ENCODE measurements around the gene SERTAD3.
"Not testable (repeated sequence)": the region's sequence is repeated elsewhere in the genome, so short reads cannot be mapped to it uniquely, and the experiment has no call there.

SERTAD3 gene

DNA sequence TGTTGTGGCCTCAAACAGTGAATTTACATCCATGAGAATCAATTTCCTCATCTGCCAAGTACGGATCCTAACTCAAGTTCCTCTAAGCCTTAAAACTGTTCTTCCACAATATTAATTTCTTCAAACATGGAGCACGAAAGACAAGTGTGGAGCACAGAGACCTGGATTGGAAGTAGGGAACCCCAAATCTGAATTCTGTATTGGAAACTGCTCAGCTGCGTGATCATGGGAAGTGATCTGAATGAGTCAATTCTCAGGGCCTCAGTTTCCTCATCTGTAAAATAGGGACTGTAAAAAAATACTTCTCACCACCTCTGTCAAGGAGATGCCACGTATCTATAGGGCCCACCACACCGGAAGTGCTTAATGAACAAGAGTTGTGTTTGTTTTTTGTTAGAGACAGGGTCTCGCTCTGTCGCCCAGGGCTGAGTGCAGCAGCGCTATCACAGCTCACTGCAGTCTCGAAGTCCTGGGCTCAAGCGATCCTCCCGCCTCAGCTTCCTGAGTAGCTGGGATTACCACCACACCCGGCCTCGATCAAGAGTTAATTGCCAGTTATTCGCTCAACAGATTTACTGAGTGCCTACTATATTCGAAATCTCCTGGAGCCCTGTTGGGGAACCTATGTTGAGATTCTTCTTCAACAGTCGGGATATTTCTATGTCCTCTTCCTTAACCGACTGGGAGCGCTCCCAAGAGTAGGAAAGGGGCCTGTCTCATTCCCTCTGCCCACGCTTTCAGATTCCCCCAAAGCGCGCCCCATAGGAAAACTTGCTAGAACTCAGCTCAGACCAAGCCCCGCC lies 1.6 kb downstream of the SERTAD3 start:
- Histone ChIP-seq H3K27ac (ENCODE audit: low read depth, low read length) (peak overlapping the region; percentile 62), H3K4me3 (ENCODE audit: low read length) (peak overlapping the region; percentile 79), H3K27me3 (ENCODE audit: insufficient read depth, low read length) (no peaks in the 10 kb centered on the region), H3K36me3 (ENCODE audit: insufficient read depth, low read length) (peaks cover 26% of the 10 kb centered on the region), H3K9me3 (ENCODE audit: insufficient read depth, low read depth, low read length) (no peaks in the 10 kb centered on the region), H3K9ac (ENCODE audit: low read depth, low read length) (peak overlapping the region; percentile 71), H3K4me1 (ENCODE audit: insufficient read depth, low read length) (peaks cover 20% of the 10 kb centered on the region)
- WGBS = 26% methylated on average over 22 of the region's 22 CpGs

DNA sequence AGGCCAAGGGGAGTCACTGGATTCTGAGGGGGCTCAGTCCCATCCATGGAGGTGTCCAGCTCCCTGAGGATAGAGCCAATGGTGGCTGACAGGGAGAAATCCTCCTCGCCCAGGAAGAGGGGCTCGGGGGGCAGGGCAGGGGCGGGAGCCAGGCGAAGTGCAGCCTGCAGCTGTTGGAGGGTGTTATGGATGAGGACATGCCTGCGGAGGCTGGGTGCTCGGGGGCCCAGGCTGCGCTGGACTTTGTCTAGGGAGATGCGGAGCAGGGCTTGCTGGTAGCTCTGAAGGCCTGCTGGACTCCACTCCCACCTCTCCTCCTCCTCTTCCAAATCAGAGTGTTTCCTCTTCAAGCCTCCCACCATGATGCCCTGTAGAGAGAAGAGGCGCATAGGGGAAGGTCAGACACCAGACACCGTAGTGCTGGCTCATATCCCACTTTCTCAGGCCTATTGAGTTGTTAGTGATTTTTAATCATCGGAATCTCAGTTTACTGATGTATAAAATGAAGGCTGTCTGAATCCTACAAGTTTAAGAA lies 2.3 kb downstream of the SERTAD3 start:
- H3K27me3 ChIP-seq (ENCODE audit: insufficient read depth, low read length) = no peaks in the 10 kb centered on the region
- H3K36me3 ChIP-seq (ENCODE audit: insufficient read depth, low read length) = peaks cover 26% of the 10 kb centered on the region
- H3K9ac ChIP-seq (ENCODE audit: low read depth, low read length) = peak overlapping the region; percentile 71; the same call in 1 of the 2 replicates
- H3K27ac ChIP-seq (ENCODE audit: low read depth, low read length) = no peak overlapping the region
- 95% methylated on average over 11 of the region's 11 CpGs for WGBS
- peak overlapping the region; percentile 79 for H3K4me3 ChIP-seq (ENCODE audit: low read length)
- H3K9me3 ChIP-seq (ENCODE audit: insufficient read depth, low read depth, low read length) = no peaks in the 10 kb centered on the region
- H3K4me1 ChIP-seq (ENCODE audit: insufficient read depth, low read length) = peaks cover 20% of the 10 kb centered on the region

DNA sequence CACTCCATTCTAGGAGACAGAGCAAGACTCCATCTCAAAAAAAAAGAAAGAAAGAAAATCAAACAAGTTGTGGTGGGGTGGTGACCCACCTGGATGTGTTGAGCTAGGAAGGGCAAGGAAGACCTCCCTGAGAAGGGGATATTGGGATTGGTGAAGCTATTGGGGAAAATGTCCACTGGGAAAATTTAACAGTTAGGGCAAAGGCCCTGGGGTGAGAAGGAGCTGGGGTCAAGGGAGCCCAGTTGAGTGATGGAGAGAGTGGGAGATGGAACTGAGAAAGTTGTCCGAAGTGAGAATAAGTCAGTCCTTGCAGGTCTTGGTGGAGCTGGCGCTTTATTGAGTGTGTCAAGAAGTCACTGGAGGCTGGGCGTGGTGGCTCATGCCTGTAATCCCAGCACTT lies 5.9 kb downstream of the SERTAD3 start:
- no peaks in the 10 kb centered on the region for H3K27me3 ChIP-seq (ENCODE audit: insufficient read depth, low read length)
- peaks cover 13% of the 10 kb centered on the region for H3K4me1 ChIP-seq (ENCODE audit: insufficient read depth, low read length)
- peaks cover 26% of the 10 kb centered on the region for H3K36me3 ChIP-seq (ENCODE audit: insufficient read depth, low read length)
- H3K4me3 ChIP-seq (ENCODE audit: low read length) = no peak overlapping the region
- H3K27ac ChIP-seq (ENCODE audit: low read depth, low read length) = no peak overlapping the region
- whole genome bisulfite sequencing = 94% methylated on average over 3 of the region's 3 CpGs
- H3K9ac ChIP-seq (ENCODE audit: low read depth, low read length) = no peak overlapping the region
- no peaks in the 10 kb centered on the region for H3K9me3 ChIP-seq (ENCODE audit: insufficient read depth, low read depth, low read length)

DNA sequence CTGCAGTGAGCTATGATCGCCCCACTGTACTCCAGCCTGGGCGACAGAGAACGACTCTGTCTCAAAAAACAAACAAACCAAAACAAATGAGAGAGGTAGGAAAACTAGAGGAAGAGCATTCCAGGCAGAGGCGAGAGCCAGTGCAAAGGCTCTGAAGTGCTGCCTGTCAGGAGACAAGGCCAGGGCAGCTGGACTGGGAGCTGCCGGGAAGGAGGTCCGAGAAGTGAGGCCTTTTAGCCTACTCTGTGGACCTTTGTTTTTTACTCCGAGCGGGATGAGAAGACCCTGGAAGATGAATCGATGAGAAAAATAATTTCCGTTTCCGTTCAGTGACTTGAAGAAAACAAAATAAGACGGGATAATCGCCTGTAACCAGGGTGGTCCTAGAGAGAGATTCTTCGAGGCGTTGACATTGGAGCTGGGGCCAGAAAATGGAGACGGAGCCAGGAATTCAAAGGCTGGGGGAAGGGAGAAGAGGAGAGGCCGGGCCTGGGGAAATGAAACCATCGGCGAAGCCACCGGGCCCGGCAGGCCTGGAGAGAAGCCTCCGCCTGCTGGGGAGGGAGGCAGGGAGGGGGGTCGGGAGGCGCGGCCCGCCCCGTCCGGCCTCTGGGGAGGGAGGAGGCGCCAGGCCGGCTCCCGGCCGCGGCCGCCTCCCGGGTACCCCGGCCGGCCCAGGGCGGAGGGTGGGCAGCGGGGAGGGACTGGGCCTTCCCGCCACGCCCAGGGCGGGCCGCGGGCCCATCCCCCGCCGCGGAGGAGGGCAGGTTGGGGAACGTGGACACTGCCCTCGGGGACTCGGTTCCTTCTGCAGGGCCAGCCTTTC lies 10.5 kb downstream of the SERTAD3 start:
- Histone ChIP-seq H3K4me3 (ENCODE audit: low read length) (peak overlapping the region; percentile 58), H3K27me3 (ENCODE audit: insufficient read depth, low read length) (no peaks in the 10 kb centered on the region), H3K36me3 (ENCODE audit: insufficient read depth, low read length) (no peaks in the 10 kb centered on the region), H3K9ac (ENCODE audit: low read depth, low read length) (peak overlapping the region; percentile 86), H3K4me1 (ENCODE audit: insufficient read depth, low read length) (peaks cover 14% of the 10 kb centered on the region), H3K27ac (ENCODE audit: low read depth, low read length) (peak overlapping the region; percentile 95), H3K9me3 (ENCODE audit: insufficient read depth, low read depth, low read length) (no peaks in the 10 kb centered on the region)
- WGBS = 4% methylated on average over 48 of the region's 50 CpGs

DNA sequence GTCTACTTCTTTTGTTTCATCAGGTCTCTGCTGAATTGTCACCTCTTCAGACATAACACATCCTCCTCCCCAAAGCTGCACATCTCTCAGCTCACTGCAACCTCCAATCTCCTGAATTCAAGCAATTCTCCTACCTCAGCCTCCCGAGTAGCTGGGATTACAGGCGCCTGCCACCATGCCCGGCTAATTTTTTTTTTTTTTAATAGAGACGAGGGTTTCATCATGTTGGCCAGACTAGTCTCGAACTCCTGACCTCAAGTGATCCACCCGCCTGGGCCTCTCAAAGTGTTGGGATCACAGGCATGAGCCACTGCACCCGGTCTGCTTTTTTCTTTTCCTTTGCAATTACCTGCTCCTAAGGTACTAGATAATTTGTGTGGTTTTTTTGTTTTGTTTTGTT lies 11.4 kb downstream of the SERTAD3 start:
- not testable (repeated sequence) for H3K27me3 ChIP-seq (ENCODE audit: insufficient read depth, low read length); H3K36me3 ChIP-seq (ENCODE audit: insufficient read depth, low read length); H3K4me3 ChIP-seq (ENCODE audit: low read length); H3K9me3 ChIP-seq (ENCODE audit: insufficient read depth, low read depth, low read length)
- peaks cover 14% of the 10 kb centered on the region for H3K4me1 ChIP-seq (ENCODE audit: insufficient read depth, low read length)
- WGBS = 87% methylated on average over 7 of the region's 7 CpGs
- 0 out of 2 replicates have a peak overlapping the region, but pooled peaks have one; percentile 86 for H3K9ac ChIP-seq (ENCODE audit: low read depth, low read length)
- H3K27ac ChIP-seq (ENCODE audit: low read depth, low read length) = peak overlapping the region; percentile 95; the same call in 1 of the 2 replicates

DNA sequence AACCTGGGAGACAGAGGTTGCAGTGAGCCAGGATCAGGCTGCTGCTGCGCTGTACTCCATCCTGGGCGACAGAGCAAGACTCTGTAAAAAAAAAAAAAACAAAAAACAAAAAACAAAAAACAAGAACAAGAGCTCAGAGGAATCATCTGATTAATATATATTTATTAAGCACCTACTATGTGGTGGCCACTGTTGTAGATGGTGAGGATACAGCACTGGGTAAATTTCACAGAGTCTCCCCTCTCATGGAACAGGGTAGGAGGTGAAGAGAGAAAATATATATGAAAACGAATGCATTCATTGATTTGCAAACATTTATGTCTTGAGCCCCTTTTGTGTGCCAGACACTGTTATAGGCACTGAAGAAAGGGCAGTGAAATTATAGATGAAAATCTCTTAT lies 12.4 kb downstream of the SERTAD3 start:
- WGBS = 95% methylated on average over 3 of the region's 3 CpGs
- no peak overlapping the region for H3K27ac ChIP-seq (ENCODE audit: low read depth, low read length)
- H3K9ac ChIP-seq (ENCODE audit: low read depth, low read length) = no peak overlapping the region
- H3K4me1 ChIP-seq (ENCODE audit: insufficient read depth, low read length) = peaks cover 14% of the 10 kb centered on the region
- H3K27me3 ChIP-seq (ENCODE audit: insufficient read depth, low read length) = no peaks in the 10 kb centered on the region
- no peak overlapping the region for H3K4me3 ChIP-seq (ENCODE audit: low read length)
- H3K36me3 ChIP-seq (ENCODE audit: insufficient read depth, low read length) = no peaks in the 10 kb centered on the region
- no peaks in the 10 kb centered on the region for H3K9me3 ChIP-seq (ENCODE audit: insufficient read depth, low read depth, low read length)

DNA sequence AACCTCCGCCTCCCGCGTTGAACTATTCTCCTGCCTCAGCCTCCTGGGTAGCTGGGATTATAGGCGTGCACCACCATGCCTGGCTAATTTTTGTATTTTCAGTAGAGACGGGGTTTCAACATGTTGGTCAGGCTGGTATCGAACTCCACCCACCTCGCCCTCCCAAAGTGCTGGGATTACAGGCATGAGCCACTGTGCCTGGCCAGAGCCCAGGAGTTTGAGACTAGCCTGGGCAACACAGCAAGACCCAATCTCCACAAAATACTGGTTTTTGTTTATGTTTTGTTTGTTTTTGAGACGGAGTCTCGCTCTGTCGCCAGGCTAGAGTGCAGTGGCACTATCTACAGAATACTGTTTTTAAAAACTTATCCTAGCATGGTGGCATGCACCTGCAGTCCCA lies 13.9 kb downstream of the SERTAD3 start:
- WGBS = 94% methylated on average over 10 of the region's 10 CpGs
- not testable (repeated sequence) for H3K36me3 ChIP-seq (ENCODE audit: insufficient read depth, low read length); H3K27me3 ChIP-seq (ENCODE audit: insufficient read depth, low read length); H3K27ac ChIP-seq (ENCODE audit: low read depth, low read length); H3K9me3 ChIP-seq (ENCODE audit: insufficient read depth, low read depth, low read length); H3K9ac ChIP-seq (ENCODE audit: low read depth, low read length); H3K4me3 ChIP-seq (ENCODE audit: low read length)
- peaks cover 14% of the 10 kb centered on the region for H3K4me1 ChIP-seq (ENCODE audit: insufficient read depth, low read length)

DNA sequence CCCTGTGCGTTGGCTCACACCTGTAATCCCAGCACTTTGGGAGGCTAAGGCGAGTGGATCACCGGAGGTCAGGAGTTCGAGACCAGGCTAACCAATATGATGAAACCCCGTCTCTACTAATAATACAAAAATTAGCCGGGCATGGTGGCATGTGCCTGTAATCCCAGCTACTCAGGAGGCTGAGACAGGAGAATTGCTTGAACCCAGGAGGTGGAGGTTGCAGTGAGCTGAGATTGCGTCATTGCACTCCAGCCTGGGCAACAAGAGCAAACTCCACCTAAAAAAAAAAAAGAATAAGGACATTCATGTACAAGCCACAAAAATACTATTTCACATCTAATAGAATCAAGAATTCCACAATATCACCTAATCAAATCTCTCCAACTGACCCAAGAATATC lies 15.9 kb downstream of the SERTAD3 start:
- not testable (repeated sequence) for H3K9ac ChIP-seq (ENCODE audit: low read depth, low read length); H3K4me3 ChIP-seq (ENCODE audit: low read length); H3K9me3 ChIP-seq (ENCODE audit: insufficient read depth, low read depth, low read length); H3K27ac ChIP-seq (ENCODE audit: low read depth, low read length); H3K27me3 ChIP-seq (ENCODE audit: insufficient read depth, low read length); H3K36me3 ChIP-seq (ENCODE audit: insufficient read depth, low read length)
- peaks cover 13% of the 10 kb centered on the region for H3K4me1 ChIP-seq (ENCODE audit: insufficient read depth, low read length)
- WGBS = 97% methylated on average over 7 of the region's 7 CpGs

DNA sequence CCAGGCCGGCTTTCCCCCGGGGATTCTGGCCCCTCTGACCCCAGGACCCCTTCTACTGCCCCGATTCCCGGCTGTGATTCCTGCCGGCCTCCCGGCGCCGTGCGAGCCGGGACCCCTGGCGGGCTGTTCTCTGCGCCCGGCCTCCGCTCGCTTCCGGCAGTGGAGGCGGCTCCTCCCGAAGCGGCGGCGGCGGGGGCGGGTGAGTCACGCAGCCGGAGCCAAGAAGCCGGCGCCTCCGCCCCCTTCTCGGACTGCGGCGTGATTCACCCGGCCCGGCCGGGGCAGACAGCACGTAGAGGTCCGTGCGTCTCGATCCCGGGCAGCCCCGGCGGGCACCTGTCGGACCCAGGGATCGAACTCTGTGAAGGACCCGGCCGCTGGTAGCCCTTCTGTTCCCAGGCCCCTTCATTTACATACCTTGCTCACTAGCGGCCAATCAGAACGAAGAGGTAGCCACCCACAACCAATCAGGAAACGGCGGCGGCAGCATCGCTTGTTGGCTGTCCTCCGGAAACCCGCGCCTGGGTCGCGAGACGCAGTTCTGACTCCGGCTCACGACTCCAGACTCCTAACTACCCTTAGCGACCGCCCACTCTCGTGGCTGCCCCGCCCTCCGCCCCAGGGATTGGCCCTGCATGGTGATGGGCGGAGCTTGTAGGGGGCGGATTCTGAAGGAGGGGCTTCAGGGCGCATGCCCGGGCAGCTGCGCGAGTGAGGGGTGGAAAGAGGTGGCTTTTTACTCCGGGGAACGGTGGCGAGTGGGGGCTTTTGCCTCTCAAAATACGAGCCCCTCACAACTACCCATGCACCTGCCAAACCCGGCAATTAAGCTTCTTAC lies 18.5 kb downstream of the SERTAD3 start, which contains the start of gene SERTAD1:
Gene SERTAD1 (minus strand): TSS at position 543 of the 838 bp plus-strand sequence. CDS start 2,446 bp downstream, outside the sequence.
- Histone ChIP-seq H3K4me1 (ENCODE audit: insufficient read depth, low read length) (peaks cover 10% of the 10 kb centered on the region), H3K36me3 (ENCODE audit: insufficient read depth, low read length) (peaks cover 7% of the 10 kb centered on the region; the same call in 1 of the 2 replicates), H3K9me3 (ENCODE audit: insufficient read depth, low read depth, low read length) (no peaks in the 10 kb centered on the region), H3K4me3 (ENCODE audit: low read length) (peak within 1 kb of the TSS; percentile 77), H3K27ac (ENCODE audit: low read depth, low read length) (peak within 1 kb of the TSS; percentile 98), H3K9ac (ENCODE audit: low read depth, low read length) (peak within 1 kb of the TSS; percentile 80), H3K27me3 (ENCODE audit: insufficient read depth, low read length) (no peaks in the 10 kb centered on the region)
- under 1% methylated on average over 72 of the region's 75 CpGs for WGBS

DNA sequence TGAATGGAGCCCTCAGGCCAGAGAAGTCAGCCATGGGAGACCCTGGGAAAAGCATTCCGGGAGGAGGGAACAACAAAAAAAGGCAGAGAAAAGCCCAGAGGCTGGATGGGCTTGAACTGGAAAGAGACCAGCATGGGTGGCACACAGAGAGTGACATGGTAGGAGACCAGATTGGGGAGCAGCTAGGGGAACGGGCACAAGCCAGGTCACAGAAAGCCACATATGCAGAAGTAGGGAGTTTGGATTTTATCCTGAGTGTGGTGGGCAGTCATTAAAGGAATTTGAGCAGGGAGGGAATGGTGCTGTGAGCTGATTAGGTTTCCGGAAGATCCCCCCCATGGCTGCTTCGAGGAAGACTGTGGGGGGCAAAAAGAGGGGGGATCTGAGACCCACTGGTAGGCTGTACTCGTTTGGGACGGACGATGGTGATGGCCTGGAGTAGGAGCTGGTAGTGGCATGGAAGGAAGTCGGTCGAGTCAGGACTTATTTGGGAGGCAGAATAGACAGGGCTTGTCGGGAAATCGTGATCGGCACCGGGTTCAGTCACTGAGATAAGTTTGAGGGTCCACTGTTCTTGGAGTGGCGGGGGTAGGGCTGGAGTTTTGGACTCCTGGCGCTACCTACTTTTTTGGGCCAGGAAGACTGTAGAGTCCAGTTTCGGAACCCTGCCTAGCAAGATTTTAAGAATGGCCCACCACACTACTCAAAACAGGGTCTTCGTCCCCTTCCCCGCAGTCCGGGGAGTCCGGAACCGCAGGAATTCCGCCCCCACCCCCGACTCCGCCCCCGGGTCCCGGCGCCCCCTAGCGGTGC lies 19.3 kb downstream of the SERTAD3 start:
- WGBS = 2% methylated on average over 28 of the region's 28 CpGs
- H3K4me1 ChIP-seq (ENCODE audit: insufficient read depth, low read length) = peaks cover 10% of the 10 kb centered on the region
- H3K9me3 ChIP-seq (ENCODE audit: insufficient read depth, low read depth, low read length) = no peaks in the 10 kb centered on the region
- peak overlapping the region; percentile 77 for H3K4me3 ChIP-seq (ENCODE audit: low read length)
- H3K36me3 ChIP-seq (ENCODE audit: insufficient read depth, low read length) = peaks cover 7% of the 10 kb centered on the region; the same call in 1 of the 2 replicates
- peak overlapping the region; percentile 98 for H3K27ac ChIP-seq (ENCODE audit: low read depth, low read length)
- H3K9ac ChIP-seq (ENCODE audit: low read depth, low read length) = peak overlapping the region; percentile 80
- H3K27me3 ChIP-seq (ENCODE audit: insufficient read depth, low read length) = no peaks in the 10 kb centered on the region
